ENCODE measurements around the gene GABRG3.

Gene GABRG3

DNA sequence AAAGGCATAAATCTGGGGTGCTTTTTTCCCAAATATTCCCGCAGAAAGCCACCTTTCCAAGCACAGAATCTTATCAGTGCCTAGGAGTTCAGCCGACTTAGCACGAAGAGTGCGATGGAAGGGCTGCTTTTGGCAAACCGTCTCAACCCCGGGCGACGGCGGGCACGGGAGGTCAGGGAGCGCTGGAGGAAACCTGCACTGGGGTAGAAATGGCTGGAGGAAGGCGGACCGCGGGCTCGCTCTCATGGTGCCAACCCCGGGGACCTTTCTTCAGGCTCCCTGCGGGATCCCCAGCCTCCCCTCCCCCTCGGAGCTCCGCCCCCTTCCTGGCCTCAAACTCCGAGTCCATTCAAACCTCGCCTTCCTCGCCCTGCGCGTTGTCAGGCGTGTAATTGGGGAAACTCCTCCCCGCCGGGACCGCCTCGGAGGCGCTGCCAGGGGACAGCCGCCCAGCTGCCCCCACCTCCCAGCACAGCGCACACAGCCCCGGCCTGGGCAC lies at the start of gene GABRG3:
Gene GABRG3 (plus strand): TSS at position 470 of the 499 bp plus-strand sequence.
- DNase-seq: no peak

DNA sequence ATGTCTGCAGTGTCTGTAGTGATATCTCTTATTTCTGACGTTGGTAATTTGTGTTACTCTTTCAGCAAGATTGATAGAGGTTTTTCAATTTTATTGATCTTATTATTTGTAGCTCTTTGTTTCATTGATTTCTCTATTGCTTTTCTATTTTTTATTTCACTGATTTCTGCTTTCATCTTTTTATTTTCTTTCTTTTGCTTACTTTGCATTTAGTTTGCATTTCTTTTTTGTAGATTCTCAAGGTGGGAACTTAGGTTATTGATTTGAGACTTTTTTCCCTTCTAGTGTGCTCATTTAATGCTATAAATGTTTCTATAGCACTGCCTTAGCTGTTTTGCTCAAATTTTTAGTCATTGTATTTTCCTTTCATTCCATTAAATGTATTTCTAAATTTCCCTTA lies 49.5 kb upstream of the GABRG3 start:
- DNase-seq: no peak

- DNase-seq: no peak
Measured at GRCh38 chr15:26926081-26926480, 44.9 kb upstream of the GABRG3 start.

DNA sequence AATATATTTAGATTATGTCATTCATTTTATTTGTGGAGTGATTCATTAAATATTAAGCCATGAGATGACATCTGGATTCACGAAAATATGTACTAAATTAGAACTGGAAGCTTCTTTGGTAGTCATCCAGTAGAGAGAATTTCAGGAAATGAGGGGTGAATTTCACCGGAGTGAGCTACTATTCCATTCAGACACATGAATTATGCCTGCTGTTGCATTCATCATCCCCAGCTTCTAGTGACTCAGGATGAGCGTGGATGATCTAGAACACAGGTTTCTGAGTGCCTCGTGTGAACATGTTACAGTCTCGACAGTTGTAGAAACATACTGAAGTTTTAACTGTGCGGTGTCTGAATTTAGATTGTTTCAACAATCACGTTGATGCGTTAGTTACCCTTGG lies 42.9 kb upstream of the GABRG3 start:
- DNase-seq: no peak

DNA sequence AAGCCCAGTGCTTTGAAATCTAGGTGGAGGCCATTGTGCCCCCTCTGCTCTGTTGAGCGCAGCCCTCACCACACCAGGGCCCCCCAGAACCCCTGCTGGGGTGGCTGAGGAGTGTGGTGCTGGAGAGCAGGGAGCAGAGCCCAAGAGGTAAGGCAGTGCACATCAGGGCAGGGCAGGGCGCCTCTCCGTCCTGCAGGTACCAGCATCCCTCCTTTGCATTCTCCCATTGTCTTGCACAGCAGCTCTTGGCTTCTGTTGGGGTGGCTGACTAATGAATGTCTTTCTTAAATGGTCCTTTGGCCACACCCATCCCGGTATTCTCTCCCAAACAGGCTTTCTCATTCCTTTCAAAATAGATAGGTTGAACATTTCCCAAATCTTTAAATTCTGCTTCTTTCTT lies 41.4 kb upstream of the GABRG3 start:
- no peak for DNase-seq

GRCh38 chr15:26934848-26935247 lies 36.1 kb upstream of the GABRG3 start:
- no peak for DNase-seq

DNA sequence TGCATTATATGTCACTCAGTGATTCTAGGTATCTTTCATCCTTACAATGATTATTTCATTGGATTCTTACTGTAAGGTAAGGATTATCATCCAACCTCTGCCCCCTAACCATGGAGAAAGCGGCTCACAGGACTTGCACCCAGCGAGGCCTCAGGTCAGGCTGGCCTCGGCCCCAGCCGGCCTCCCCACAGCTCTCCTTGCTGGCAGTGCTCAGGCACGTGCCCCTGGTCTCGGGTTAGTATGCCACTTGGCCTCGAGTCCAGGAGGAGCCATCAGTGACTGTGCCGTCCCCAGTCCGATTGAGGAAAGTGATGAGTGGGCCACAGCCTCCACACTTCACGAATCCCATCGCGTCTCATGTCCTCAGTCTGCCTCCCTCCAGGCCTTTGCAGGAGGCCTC lies 35.7 kb upstream of the GABRG3 start:
- no peak for DNase-seq

DNA sequence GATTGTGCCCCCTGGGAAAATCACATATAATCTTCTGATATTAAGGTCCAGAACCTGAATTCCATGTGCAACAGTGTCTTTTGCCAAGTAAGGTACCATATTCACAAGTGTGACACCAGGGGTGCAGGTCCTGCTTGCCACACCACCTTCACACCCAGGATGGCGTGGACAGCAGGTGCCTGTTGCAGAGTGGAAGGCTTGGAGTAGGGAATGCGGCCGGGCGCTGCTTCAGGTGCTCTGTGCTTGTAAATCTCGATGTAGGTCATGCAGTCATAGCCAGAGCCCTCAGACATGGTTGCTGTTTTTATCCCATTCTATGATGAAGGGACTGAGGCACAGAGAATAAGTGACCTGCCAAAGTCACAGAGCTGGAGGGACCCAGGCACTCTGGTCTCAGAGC lies 34.5 kb upstream of the GABRG3 start:
- no peak for DNase-seq

- DNase-seq: no peak
Measured at GRCh38 chr15:26937134-26937533, 33.8 kb upstream of the GABRG3 start.

GRCh38 chr15:26939398-26939797 lies 31.6 kb upstream of the GABRG3 start:
- no peak for DNase-seq

- no peak for DNase-seq
Measured at GRCh38 chr15:26941489-26941888, 29.5 kb upstream of the GABRG3 start.

DNA sequence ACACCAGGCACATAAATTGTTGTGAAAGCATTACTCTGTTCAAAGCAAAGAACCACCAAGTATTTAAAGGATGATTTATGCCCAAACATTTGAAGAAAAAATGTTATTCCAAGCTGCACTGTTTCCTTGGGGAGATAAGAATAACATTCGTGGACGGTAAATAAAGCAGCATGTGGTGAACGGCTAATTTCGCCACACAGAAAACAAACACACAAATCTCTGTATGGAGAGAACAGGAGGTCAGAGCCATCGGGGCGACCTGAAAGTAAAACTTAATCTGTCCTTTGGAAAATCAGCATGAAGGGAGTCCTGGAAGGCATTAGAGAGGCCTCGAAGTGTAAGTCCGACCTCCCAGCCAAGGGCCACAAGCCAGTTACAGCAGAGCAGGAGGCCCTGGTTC lies 27.1 kb upstream of the GABRG3 start:
- no peak for DNase-seq

GRCh38 chr15:26945046-26945445 lies 25.9 kb upstream of the GABRG3 start:
- DNase-seq: no peak

DNA sequence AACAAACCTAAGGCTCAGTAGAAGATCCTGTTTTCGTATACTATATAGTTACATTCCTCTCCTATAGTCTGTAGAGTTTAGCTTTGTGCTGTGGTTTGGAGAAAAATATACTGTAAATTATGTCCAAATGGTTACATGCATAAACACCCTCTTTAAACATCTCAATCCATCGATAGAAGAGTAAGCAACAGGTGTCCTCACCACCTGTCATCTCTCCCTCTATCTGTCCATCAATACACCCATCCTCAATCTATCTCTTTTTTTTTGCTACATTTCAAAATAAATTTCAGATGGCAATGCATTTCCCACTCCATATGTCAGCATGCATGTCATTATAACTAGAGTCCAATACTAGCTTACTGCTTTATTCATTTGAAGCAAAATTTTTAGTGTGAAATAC lies 21.0 kb upstream of the GABRG3 start:
- no peak for DNase-seq

DNA sequence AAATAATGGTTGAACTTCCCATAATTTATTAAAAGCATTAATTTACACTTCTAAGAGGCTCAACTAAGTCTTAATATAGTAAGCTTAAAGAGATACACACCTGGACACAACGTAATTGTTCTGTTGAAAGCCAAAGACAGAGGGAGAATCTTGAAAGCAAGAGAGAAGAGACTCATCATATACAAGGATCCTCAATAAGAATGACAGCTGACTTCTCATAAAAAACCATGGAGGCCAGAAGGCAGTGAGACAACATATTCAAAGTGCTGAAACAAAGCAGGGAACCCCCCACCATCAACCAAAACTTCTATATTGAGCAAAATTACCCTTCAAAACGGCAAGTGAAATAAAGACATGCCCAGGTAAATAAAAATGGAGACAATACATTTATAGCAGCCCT lies 16.6 kb upstream of the GABRG3 start:
- no peak for DNase-seq

DNA sequence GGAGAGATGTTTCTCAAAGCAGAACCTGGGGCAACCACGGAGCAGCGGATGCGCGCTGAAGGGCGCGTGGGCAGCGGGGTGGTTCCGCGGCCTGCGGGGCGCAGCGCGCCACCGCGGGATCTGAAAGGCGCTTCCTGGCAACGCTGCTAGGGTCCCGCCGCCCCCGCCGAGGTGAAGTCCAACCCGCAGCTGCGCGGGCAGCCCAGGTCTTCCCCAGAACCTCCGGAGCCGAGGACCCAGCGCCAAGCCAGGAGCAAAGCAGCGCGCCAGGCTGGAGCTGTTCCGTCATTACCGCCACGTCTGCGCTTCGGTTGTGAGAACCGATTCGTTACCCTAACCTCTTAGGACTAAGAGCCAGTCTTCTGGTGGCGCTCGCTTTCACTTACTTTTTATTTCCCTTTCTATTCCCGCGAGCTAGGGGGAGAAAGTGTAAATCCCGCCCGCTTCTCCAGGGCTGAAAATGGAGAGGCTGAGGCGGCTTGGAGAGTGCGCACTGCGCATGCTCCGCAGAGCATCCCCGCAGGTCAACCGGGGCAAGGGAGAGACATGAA lies 3.2 kb upstream of the GABRG3 start:
- no peak for DNase-seq

DNA sequence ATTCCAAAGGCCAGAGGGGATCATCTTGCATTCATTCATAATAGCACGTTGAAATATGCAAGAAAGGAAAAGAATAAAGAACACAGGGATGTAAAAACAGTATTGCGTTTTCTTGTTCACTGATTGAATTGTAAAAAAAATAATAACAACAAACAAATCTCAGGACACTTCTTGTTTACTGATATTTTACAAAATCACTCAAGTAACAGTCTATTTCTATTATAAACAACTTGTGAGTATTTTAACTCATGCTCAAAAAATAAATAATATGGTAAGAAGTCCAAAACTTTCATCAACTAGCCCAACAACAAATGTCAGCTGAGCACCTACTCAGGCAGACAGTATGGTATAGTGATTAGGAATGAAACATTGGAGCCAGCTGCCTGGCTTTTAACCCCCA lies 2.2 kb upstream of the GABRG3 start:
- DNase-seq: no peak

DNA sequence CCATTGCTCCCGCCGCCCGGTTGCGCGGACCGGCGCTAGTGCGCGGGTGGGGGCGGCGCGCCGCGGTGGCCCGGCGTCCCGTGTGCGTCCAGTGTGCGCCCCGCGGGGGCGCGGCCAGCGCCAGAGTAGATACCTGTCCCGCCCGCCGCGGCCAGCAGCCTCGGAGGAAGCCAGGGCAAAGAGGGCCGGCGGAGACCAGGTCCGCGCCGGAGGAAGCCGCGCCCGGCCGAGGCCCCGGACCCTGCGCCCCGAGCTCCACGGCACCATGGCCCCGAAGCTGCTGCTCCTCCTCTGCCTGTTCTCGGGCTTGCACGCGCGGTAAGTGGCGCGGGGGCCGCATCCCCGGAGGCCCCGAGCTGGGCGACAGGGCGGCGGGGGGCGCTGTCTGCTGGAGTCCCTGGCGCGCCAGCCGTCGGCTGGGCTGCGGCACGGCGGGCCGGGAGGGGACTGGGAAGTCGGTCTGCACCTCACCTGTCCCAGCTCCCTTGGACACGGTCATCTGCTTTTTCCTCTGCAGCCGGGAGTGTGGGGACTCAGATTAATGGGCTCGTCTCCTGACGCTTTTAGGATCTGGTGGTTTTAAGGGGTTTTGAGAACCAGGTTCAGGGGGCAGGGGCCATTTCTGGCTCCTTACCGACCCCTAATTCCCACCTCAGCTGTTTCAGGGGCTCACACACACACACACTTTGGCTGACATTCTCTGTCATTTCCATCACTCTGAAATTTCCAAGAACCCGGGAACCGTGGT lies 464 bp downstream of the GABRG3 start:
- DNase-seq: no peak

DNA sequence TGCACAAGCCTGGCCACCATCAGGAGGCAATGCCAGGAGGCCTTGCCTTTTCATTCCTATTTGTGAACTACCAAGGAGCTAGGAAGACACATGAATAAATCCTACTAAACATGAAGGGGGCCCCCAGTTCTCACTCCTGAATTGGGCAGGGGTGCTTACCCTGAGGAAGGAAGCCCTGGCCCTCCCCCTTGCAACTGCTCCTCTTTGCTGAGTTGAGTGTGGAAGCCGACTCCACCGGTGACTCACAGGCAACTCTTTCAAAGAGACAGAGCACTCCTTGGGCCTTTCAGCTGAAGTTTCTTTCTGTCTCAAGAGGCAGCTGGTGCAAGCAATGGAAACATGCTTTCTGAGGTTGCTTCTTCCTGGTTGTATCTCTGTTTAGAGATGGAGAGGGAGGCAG lies 1.7 kb downstream of the GABRG3 start:
- DNase-seq: no peak

- DNase-seq: no peak
Measured at GRCh38 chr15:26974120-26974780, 3.3 kb downstream of the GABRG3 start.

GRCh38 chr15:26981492-26981891 lies 10.5 kb downstream of the GABRG3 start:
- DNase-seq: no peak

- no peak for DNase-seq
Measured at GRCh38 chr15:26983822-26984221, 12.8 kb downstream of the GABRG3 start.

DNA sequence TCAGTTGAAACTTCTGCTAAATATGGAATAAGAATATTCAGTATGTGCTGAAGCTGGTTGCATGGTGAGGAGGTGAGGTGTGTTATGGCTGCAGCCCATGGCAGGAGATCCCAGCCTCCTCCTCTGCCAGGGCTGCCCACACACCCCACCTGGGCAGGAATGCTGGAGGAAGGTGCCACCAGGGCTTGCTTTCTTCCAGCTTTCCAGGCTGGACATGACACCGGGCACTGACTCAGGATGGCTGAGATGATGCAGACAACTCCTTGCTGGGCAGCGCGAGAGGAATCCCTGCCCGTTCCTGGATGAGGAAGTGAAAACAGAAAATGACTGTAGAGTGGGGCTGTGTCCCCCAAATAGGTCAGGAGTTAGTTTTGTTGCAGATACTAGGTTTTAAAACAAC lies 14.1 kb downstream of the GABRG3 start:
- DNase-seq: no peak

GRCh38 chr15:26996250-26996649 lies 25.3 kb downstream of the GABRG3 start:
- DNase-seq: no peak
